Left colon (tissue), 2 donors: ENCODE results near the gene SPPL2C. TPM values are rescaled to one million over a fixed set of nuclear protein-coding genes. Genes with fewer than 3 reads are reported as not detected.

ENCODE experiments used
- total RNA-seq, 2 donors: library from RNA; stranded (reverse); fragmentation: NEBNext Ultra II Directional; extraction: Animal tissue kit (Norgen Biotek cat#: 25700); gene quantifications; one replicate each; pipeline ENCODE4 v1.2.1, GENCODE V29; 2021
- donor health status: DM: no; HTN: no; CAD: no.
- donor health status: DM: yes; HTN: yes; CAD: no.

Gene SPPL2C
- total RNA-seq, 2 donors from 2014 or later: not detected

Other genes with a start within 250 kb of the SPPL2C start
- not detected for gene CRHR1, start 60.6 kb upstream of the SPPL2C start, total RNA-seq
- gene MAPT, start 49.7 kb downstream of the SPPL2C start, total RNA-seq: 1 to 10 TPM in 1 of 2 donors, under 1 TPM in 1; 0.64 to 2.5 TPM
- not detected for gene STH, start 154.4 kb downstream of the SPPL2C start, total RNA-seq